ENCODE data around the gene CASP10. TPM values are rescaled to one million over a fixed set of nuclear protein-coding genes. Genes with fewer than 3 reads are reported as not detected.
"Not testable (repeated sequence)": the region's sequence is repeated elsewhere in the genome, so short reads cannot be mapped to it uniquely, and the experiment has no call there.

Gene CASP10
- polyA plus RNA-seq, 1 donor = 5.0 TPM

GRCh38 chr2:201154615-201155399 is 28.1 kb upstream of the CASP10 start:
- no peak for DNase-seq (ENCODE audit: low read depth)

- DNase-seq (ENCODE audit: low read depth) = no peak
Observed at GRCh38 chr2:201156036-201156435, 26.9 kb upstream of the CASP10 start.

GRCh38 chr2:201156640-201157039 is 26.3 kb upstream of the CASP10 start:
- DNase-seq (ENCODE audit: low read depth) = no peak

GRCh38 chr2:201157694-201158093 is 25.2 kb upstream of the CASP10 start:
- no peak for DNase-seq (ENCODE audit: low read depth)

- peak; percentile 35 for DNase-seq (ENCODE audit: low read depth)
Observed at GRCh38 chr2:201158111-201158929, 24.6 kb upstream of the CASP10 start.

GRCh38 chr2:201164166-201164565 is 18.8 kb upstream of the CASP10 start:
- no peak for DNase-seq (ENCODE audit: low read depth)

- DNase-seq (ENCODE audit: low read depth) = no peak
Observed at GRCh38 chr2:201167546-201167945, 15.4 kb upstream of the CASP10 start.

- not testable (repeated sequence) for DNase-seq (ENCODE audit: low read depth)
Observed at GRCh38 chr2:201168496-201168895, 14.4 kb upstream of the CASP10 start.

- no peak for DNase-seq (ENCODE audit: low read depth)
Observed at GRCh38 chr2:201171259-201171814, 11.6 kb upstream of the CASP10 start.

- DNase-seq (ENCODE audit: low read depth) = no peak
Observed at GRCh38 chr2:201172279-201172678, 10.7 kb upstream of the CASP10 start.

GRCh38 chr2:201174687-201175086 is 8.3 kb upstream of the CASP10 start:
- no peak for DNase-seq (ENCODE audit: low read depth)

GRCh38 chr2:201176081-201176481 is 6.9 kb upstream of the CASP10 start:
- no peak for DNase-seq (ENCODE audit: low read depth)

- DNase-seq (ENCODE audit: low read depth) = no peak
Observed at GRCh38 chr2:201180010-201180409, 2.9 kb upstream of the CASP10 start.

- DNase-seq (ENCODE audit: low read depth) = no peak
Observed at GRCh38 chr2:201183365-201183727, 405 bp downstream of the CASP10 start.

GRCh38 chr2:201183835-201184234 is 894 bp downstream of the CASP10 start:
- DNase-seq (ENCODE audit: low read depth) = not testable (repeated sequence)

GRCh38 chr2:201184248-201184647 is 1.3 kb downstream of the CASP10 start:
- DNase-seq (ENCODE audit: low read depth) = not testable (repeated sequence)

- no peak for DNase-seq (ENCODE audit: low read depth)
Observed at GRCh38 chr2:201185863-201186262, 2.9 kb downstream of the CASP10 start.

GRCh38 chr2:201186982-201187381 is 4.0 kb downstream of the CASP10 start:
- no peak for DNase-seq (ENCODE audit: low read depth)

GRCh38 chr2:201188449-201188848 is 5.5 kb downstream of the CASP10 start:
- no peak for DNase-seq (ENCODE audit: low read depth)

GRCh38 chr2:201191132-201191875 is 8.4 kb downstream of the CASP10 start:
- DNase-seq (ENCODE audit: low read depth) = no peak

- no peak for DNase-seq (ENCODE audit: low read depth)
Observed at GRCh38 chr2:201194097-201194496, 11.2 kb downstream of the CASP10 start.

GRCh38 chr2:201195331-201195730 is 12.4 kb downstream of the CASP10 start:
- no peak for DNase-seq (ENCODE audit: low read depth)

All from forelimb muscle (tissue), 1 donor.